D721Med (cell line): Measurements from ENCODE around the gene HDDC3.
"Not testable (repeated sequence)": the region's sequence is repeated elsewhere in the genome, so short reads cannot be mapped to it uniquely, and the experiment has no call there.

Source experiments
- DNase-seq: peaks from one replicate; pipeline ENCODE4 v3.0.0; 2011; ENCODE audit warnings: low spot score; ENCODE audit not compliant: insufficient read length
- FAIRE-seq: peaks from 2 replicates; lab custom pipeline; 2011; peaks lifted over from hg19 to GRCh38; lab: Jason Lieb, UNC
- TF ChIP-seq, protein P1 (sequence below): IDR thresholded peaks from 2 replicates; pipeline ENCODE4 v1.5.1; 2012; ENCODE audit warnings: mild to moderate bottlenecking, control low read depth; ENCODE audit not compliant: insufficient read depth; ENCODE audit errors: missing control alignments

Gene HDDC3

GRCh38 chr15:90929246-90930019, 2.9 kb downstream of the HDDC3 start:
- FAIRE-seq (no peak), DNase-seq (no peak)
- TF ChIP-seq, protein P1, sequence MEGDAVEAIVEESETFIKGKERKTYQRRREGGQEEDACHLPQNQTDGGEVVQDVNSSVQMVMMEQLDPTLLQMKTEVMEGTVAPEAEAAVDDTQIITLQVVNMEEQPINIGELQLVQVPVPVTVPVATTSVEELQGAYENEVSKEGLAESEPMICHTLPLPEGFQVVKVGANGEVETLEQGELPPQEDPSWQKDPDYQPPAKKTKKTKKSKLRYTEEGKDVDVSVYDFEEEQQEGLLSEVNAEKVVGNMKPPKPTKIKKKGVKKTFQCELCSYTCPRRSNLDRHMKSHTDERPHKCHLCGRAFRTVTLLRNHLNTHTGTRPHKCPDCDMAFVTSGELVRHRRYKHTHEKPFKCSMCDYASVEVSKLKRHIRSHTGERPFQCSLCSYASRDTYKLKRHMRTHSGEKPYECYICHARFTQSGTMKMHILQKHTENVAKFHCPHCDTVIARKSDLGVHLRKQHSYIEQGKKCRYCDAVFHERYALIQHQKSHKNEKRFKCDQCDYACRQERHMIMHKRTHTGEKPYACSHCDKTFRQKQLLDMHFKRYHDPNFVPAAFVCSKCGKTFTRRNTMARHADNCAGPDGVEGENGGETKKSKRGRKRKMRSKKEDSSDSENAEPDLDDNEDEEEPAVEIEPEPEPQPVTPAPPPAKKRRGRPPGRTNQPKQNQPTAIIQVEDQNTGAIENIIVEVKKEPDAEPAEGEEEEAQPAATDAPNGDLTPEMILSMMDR = no peak

GRCh38 chr15:90928106-90928505, 4.2 kb downstream of the HDDC3 start:
- not testable (repeated sequence) for FAIRE-seq, DNase-seq

DNA sequence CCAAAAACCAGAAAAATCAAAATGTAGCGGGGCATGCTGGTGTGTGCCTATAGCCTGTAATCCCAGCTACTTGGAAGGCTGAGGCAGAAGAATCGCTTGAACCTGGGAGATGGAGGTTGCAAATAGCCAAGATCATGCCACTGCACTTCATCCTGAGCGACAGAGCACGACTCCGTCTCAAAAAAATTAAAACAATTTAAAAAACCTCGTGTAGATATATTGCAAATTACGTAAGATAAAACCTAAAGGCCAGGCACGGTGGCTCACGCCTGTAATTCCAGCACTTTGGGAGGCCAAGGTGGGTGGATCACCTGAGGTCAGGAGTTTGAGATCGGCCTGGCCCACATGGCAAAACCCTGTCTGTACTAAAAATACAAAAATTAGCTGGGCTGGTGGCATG, 5.6 kb downstream of the HDDC3 start:
- not testable (repeated sequence) for FAIRE-seq, DNase-seq

DNA sequence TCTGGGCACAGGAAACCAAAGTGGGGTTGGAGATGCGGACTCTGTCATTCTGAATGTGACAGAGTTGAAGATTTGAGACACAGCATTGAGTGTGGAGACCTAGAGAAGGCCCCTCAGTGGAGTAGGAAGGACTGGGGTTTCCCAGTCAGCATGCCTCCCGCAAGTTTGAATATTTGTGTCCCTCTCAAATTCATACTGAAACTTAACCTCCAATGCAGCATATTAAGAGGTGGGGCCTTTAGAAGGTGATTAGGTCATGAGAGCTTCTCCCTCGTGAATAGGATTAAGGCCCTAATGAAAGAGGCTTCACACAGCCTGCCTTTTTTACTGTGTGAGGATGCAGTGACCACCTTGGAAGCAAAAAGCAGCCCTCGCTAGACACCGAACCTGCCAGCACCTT, 8.0 kb downstream of the HDDC3 start:
- TF ChIP-seq, protein P1 = no peak
- DNase-seq = no peak
- no peak for FAIRE-seq

- FAIRE-seq, DNase-seq: not testable (repeated sequence)
These were observed 9.5 kb downstream of the HDDC3 start for GRCh38 chr15:90922712-90923322.

DNA sequence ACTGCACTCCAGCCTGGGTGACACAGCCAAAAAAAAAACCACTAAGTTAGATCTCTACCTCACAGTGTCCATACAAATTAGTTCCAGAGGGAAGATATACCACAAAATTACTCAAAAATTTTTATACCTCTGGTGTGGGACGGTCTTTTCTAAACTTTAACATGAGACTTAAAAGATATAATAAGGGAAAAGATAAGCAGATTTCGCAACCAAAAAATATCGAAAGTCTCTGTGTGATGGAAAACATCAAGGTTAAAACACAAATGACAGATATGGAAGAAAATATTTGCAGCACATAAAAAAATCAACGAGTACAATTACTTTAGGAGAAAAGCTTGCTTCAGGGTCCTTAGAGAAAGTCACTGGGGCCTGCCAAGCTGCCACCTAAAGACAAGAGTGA, 10.5 kb downstream of the HDDC3 start:
- no peak for DNase-seq
- TF ChIP-seq, protein P1 = no peak
- FAIRE-seq = no peak

GRCh38 chr15:90918835-90919234, 13.5 kb downstream of the HDDC3 start:
- TF ChIP-seq, protein P1 = no peak
- no peak for FAIRE-seq
- no peak for DNase-seq

- TF ChIP-seq, protein P1 = no peak
- no peak for DNase-seq
- FAIRE-seq = no peak
These were observed 14.1 kb downstream of the HDDC3 start for GRCh38 chr15:90918034-90918788.
